SK-N-DZ (cell line): ENCODE measurements around the gene ZNF70.
"Not testable (repeated sequence)": the region's sequence is repeated elsewhere in the genome, so short reads cannot be mapped to it uniquely, and the experiment has no call there.

ENCODE experiments used
- DNase-seq: peaks from one replicate; pipeline ENCODE4 v3.0.0-alpha.2; 2015; ENCODE audit warnings: low spot score

The ZNF70 gene

DNA sequence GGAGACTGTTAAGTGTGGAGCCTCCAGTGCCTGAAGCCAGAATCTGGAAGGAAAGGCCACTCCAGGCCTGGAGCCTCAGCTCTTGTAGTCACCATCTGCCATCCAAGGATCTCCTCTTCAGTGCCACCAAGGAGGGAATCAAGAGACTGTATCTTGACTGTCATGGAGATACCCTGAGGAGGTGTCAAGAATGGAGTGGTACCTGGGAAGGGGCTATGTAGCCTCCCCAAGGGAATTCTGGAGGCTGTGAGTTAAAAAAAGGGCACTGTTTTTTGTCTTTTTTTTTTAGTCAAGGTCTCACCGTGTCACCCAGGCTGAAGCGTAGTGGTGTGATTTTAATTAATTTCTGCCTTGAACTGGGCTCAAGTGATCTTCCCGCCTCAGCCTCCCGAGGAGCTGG, 8.7 kb upstream of the ZNF70 start:
- DNase-seq = no peak

DNA sequence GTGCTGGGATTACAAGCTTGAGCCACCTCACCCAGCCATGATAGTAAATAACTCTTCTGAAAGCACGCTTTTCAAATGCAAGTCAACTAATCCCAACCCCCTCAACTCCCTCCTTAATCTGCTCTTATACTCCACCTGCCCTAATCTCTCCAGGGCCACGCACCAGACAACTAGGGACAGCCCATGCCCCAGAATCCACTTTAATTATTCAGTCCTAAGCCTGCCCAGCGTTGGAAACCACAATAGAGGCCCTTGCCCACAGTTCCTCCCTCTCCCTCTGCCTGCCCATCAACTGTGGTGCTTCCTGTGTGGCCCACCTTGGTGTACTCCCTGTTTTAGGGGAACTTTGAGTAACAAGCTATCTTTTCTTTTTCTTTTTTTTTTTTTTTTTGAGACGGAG, 6.0 kb upstream of the ZNF70 start:
- DNase-seq = no peak

DNA sequence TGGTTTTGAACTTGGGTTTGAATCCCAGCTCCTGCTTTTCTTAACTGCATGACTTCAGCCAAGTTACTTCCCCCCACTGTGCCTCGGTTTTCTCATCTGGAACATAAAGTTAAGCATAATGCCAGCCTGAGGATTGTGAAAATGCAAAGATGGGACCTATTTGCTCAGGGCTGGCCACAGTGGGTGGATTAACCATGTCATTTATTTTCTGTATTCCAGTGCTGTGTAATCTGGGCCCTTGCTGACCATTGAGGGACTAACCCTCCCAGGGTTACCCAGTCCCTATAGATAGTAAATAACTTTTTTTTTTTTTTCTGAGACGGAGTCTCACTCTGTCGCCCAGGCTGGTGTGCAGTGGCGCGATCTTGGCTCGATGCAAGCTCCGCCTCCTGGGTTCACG, 4.8 kb upstream of the ZNF70 start:
- DNase-seq = no peak

DNA sequence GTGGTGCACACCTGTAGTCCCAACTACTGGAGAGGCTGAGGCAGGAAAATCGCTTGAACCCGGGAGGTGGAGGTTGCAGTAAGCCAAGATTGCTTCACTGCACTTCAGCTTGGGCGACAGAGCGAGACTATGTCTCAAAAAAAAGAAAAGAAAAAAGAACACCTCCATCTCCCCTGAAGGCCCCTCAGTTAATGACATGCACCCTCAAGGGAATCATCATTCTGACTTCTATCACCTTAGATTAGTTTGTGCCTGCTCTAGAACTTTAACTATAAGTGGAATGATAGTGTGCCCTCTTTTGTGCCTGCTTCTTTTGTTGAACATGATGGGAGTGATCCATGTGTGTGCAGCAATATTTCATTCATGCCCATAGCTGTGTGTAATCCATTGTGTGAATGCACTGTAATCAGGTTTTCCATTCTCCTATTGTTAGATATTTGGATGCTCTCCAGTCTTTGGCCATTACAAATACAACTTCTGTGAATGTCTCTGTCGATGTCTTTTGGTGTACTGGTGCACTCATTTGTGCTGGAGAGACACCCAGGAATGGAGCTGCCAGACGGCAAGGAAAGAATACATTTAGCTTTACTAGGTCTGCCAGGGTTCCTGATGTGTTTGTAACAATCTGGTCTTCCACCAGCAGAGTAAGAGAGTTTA, 4.2 kb upstream of the ZNF70 start:
- DNase-seq = no peak

DNA sequence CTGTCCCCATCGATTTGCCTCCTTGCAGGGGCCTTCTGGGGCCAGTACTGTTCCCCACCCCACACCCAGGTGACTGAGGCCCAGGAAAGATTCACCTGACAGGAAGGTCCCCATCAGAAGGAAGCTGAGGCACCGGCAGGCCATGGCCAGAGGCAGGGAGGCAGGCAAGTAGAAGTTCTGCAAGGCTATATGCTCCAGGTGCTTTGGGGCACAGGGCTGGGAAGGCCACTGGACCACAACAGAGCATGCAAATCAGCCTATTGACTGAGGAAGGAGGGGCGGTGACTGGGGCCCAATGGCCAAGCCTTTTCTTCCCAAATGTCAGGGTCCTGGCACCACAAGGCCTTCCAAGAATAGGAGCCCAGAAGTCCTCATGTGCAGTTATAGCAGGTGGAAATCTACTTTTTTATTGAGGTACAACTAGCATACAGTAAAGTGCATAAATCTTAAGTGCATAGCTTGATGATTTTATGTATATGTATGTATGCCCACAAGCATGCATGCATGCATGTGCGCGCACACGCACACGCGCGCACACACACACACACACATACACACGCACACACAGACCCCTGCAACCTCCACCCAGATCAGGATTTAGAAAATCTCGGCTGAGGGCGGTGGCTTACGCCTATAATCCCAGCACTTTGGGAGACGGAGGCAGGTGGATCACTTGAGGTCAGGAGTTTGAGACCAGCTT, 3.5 kb upstream of the ZNF70 start, which contains the start of gene VPREB3:
TSS of gene VPREB3 (minus strand) at position 206 of the 700 bp plus-strand sequence. CDS start at position 144, 62 bp downstream.
- no peak for DNase-seq

DNA sequence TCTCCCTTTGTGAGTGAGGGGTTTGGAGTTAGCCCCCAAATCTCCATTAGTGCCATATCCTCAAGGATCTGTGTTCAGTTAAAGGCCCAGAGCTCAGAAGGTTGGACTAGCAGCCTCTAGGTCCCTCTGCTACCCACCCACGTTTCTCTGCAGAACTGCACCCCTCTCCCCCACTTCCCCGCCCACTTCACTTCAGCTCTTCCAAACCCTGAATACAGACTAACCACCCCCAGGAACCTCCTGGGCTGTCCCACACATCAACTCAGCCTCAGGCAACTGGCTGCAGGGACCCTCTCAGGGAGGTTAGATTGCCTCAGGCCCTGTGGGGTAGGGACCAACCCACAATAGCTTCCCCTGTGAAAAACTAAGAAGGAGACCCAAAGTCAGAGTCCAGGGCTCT, 2.5 kb upstream of the ZNF70 start:
- DNase-seq = no peak

DNA sequence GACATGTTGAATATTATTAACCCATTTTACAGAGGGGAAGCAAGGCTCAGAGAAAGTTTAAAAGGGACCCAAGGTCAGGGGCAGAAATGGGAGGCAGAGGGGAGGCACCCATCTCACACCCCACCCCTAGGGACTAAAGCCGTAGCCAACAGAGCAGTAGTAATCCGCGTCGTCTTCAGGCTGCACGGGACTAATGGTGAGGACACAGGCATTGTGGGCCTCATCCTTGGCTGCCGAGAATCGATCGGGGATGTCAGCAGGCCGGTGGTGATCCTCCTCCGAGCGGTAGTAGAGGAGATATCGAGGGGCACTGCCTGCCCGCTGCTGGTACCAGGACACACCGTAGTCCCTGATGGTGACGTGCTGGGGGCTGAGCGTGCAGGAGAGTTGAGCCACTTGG, 1.8 kb upstream of the ZNF70 start:
- DNase-seq = no peak

DNA sequence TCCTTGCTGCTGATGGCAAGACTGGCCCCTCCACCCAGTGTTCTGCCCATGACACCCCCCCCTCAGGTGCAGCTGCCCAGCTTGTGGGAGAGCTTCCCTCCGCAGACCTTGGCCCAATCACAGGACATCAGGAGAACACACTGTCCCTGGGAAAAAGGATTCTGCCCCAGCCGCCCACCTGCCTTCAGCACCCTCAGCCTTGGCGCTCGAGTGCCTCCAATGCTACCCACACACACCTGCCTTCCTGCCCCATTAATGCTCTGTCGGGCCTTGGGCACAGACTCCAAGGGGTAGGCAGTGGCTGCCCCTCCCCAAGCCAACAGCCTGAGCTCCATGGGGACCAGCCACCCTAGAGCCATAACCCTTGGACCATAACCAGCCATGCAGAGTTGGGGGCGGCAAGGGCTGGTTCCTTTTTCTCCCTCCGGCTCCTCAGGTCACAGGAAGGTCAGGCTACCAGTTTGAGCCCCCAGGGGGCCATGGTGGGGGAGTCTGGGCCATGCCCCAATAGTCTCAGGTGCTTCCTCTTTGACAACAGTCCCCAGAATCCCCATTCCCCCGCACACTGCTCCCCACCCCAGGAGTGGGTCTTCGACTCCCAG, 1.3 kb upstream of the ZNF70 start:
- no peak for DNase-seq

DNA sequence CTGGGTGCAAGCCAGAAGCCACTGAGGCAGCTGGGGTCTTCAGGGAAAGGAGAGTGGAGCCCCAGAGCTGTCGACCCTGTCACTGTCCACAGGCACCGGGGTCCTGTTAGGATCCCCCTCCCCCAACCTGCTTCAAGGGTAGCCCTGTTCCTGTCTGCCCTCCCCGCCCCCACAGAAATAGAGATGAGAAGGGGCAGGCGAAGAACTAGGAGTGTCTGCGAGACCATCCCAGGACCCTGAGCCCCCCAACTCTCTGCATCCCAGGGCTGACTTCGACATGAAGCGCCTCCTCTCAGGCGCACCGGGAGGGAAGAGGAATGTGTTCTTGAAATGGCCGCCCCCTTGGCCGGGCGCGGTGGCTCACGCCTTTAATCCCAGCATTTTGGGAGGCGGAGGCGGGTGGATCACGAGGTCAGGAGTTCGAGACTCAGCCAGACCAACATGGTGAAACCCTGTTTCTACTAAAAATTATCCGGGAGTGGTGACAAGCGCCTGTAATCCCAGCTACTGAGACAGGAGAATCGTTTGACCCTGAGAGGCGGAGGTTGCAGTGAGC, 607 bp upstream of the ZNF70 start:
- no peak for DNase-seq

DNA sequence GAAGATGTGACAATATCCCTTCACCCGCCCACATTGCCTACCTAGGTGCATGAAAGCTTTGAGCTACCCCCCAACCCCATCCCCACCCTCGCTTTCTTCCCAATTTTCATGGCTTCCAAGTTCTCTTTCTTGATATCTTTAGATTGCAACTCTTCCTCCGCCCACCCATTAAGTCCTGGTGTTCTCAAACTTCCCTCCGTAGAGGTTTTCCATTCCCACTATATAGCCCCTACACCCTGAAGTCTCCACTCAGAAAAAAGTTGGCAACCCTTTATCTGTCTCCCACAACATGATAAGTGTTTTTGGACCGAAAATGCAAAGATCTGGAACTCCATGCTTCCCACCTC, 572 bp downstream of the ZNF70 start:
- no peak for DNase-seq

DNA sequence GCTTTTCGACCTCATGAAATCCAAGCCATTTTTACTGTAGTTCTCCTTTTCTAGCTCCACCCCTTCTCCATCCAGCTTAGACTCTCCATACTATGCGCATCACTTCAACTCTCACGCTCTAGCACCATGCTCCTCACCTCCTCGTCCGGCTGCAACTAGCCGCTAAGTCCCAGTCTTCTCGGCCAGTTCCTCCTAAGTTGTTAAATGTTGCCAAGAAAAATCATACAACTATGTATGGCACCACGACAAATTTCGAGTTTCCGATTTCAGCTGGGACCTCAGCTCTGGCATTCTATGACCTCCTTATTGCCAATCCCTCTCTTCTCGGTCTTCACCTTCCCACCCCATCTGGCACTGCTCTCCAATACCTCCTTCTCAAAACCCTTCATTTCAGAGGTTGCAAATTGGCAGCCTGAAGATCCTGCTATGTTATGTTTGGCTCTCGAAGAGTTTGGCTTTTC, 1.0 kb downstream of the ZNF70 start:
- DNase-seq = no peak

DNA sequence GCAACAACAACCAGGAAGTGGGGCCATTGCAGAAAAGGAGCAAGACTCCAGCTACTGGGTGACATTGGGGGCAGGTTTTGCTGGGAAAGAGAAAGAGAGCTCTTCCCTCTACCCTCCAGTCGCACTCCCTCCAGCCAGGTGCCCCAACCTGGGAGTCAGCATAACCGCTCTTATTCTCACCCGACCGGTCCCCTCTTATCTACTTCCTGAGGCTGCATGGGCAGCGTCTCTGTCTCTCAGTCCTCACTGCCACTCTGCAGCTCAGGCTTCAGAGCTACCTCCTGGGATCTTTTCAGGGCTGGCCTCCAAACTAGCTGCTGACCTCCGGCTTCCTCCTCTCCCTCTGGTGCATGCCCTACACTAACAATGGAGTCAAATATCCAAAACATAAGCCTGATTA, 5.1 kb downstream of the ZNF70 start:
- DNase-seq = no peak

DNA sequence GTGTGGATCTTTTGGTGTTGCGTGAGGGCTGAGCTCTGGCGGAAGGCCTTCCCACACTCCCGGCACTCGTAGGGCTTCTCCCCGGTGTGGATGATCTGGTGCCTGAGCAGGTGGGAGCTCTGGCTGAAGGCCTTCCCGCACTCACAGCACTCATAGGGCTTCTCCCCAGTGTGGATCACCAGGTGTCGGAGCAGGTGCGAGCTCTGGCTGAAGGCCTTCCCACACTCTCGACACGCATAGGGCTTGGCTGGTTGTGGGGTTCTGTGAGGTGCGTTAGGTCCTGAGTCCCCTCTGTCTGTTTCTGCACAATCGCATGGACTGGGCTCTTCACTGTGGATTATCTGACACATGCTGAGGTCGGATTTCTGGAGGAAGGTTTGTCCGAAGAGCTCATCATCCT, 6.4 kb downstream of the ZNF70 start:
- no peak for DNase-seq

DNA sequence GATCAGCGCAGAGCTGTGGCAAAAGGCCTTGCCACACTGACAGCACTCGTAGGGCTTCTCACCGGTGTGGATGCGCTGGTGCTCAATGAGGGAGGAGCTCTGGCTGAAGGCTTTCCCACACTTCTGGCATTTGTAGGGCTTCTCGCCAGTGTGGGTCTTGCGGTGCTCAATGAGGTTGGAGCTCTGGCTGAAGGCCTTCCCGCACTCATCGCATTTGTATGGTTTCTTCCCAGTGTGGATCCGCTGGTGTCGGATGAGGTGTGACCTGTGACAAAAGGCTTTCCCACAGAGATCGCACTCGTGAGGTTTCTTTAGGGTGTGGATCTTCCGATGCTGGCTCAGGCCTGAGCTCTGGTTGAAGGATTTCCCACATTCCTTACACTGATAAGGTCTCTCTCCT, 6.9 kb downstream of the ZNF70 start:
- no peak for DNase-seq

DNA sequence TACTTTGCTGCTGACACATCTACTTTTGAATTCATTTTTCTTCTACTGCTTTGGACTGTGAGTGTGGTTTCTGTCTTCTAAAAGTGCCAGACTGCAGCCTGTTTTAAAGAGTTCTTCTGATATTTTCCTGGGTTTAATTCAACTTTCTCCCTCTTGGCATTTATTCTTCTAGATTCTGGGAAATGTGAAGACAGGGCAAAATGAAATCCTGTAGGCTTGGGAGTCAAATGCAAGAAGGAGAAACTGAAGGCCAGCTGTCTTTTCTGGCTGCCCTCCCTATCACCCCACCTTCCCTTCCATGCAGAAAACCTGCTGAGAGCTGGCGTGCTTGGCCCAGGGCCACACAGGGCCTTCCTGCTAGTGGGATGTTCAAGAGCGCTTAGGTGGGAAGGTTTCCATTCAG, 7.6 kb downstream of the ZNF70 start:
- no peak for DNase-seq

DNA sequence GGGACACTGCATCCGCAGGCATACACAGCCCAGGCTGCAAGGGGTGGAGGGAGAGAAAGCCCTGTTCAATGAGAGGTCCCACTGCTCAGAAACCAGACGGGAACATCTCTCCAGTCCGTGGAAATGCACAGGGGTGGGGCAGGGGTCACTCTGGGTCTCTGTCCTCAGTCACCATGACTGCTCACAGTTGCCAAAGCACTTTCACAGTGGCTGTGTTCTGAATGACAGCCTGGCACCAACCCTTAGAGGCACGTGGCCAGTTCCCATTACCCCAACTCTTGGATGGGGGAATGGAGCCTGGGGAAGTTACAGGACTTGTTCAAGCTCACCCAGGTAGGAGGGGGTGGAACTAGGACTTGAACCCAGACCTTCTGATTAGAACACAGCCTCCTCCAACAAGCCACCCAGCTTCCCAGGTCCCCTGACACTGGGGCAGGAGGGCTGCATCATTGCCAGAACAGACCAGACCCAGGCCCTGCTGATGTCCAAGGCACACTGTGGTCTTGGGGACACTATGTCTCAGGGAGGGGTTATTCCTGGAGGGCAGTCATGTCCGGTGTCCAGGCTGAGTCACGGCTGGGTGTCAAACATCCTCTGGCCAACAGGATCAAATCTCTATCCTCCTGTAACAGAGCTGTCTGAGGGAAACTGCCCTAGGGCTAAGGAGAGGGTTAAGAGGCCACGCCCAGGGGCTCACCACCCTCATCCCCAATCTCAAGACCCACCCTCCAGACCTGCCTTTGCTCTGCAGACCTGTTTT, 8.2 kb downstream of the ZNF70 start:
- no peak for DNase-seq

DNA sequence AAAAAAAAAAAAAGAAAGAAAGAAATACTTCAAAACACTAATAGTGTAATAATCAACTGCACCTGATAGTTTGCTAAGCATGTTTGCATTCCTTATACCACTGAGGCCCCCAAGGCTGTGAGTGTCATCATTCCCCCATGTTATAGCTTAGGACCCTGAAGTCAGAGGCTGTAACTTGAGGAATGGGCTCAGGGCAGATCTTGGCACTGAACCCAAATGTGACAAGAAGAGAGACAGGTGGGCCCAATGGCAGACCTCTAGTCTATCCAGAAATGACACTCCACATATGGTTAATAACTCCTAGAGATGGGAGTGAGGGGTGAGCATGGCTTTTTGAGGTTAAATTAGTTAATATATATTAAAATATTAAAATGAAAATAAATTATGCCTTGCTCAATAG, 13.2 kb downstream of the ZNF70 start:
- DNase-seq = no peak

DNA sequence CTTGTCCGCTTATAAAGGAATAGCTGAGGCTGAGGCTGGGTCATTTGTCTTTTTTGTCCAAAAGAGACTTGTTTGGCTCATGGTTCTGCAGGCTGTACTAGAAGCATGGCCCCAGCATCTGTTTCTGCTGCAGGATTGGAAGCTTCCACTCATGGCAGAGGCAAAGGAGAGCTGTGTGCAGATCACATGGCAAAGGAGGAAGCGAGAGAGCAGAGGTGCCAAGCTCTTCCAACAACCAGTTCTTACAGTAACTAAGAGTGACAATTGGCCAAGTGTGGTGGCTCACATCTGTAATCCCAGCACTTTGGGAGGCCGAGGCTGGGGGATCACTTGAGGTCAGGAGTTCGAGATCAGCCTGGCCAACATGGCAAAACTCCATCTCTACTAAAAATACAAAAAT, 22.8 kb downstream of the ZNF70 start:
- not testable (repeated sequence) for DNase-seq

DNA sequence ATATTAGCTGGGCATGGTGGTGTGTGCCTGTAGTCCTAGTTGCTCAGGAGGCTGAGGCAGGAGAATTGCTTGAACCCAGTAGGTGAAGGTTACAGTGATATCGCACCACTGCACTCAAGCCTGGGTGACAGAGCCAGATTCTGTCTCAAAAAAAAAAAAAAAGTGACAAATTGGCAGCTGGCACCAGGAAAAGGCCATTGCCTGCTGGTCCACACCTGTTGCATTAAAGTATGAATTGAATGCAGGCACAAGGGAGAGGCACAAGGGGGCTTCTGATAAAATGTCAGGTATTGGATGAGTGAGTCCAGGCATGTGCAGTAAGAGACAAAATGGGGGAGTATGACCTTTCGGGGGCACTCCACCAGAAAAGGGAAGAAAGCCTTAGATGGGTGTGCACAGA, 28.2 kb downstream of the ZNF70 start:
- DNase-seq = no peak

DNA sequence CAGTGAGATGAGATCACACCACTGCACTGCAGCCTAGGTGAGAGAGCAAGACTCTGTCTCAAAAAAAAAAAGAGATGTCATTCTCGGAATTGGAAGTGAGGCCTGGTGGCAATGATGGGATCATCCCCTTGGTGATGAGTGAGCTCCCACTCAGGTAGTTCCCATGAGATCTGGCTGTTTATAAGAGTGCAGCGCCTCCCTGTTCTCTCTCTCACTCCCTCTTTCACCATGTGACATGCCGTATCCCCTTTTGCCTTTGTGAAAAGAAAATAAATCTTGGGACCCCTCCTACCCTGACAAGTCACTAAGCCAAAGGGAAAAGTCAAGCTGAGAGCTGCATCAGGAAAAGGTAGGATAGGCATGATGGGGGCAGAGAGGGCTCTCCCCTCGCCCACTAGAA, 28.8 kb downstream of the ZNF70 start:
- DNase-seq = no peak

DNA sequence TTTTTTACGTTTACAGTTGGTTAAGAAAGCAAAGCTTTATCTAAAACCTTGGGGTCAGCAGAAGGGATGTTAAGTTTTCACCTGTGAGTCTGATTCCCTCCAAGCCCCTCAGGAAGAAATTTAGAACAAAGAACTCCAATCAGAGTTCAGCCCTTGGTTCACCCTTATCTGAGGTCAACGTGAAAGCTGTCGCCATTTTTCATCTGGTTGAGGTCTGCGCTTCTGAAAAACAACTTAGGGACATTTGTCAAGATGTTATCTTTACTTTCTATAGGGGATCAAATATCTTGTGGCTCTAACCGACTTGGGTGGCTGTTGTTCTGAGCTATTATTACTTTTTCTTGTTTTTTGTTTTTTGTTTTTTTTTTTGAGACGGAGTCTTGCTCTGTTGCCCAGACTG, 30.1 kb downstream of the ZNF70 start:
- peak; percentile 54 for DNase-seq
